ENCODE data around the gene TDG. TPM values are rescaled to one million over a fixed set of nuclear protein-coding genes. Genes with fewer than 3 reads are reported as not detected.

TDG gene
- polyA plus RNA-seq, 2 of the 4 experiments (the other 2 are of a cell fraction): 28.7 to 65.4 TPM

DNA sequence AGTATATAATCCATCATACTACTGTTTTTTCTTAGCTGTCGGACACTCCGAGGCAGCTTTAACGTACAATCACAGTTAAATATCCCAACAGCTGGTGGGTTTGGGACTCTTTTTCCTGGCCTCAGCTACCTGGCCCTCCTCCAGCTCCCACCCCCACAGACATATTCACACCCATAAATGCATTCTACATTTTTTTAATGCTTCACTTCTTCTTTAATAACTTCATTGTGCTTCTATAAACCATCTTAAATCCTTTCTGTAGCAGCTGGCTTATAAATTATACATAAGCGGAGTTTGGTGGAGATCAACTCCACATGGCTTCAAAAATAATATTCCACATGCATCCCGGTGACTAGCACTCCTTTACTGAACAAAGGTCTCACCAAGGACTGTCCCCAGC is 33.3 kb downstream of the TDG start:
- DNase-seq (ENCODE audit: low read depth in 1 of 2, low spot score in 1 of 2): no peak
- TF ChIP-seq RARB (CRISPR knock-in tag; IDR thresholded peaks at IDR 0.05) (no peak), PHF8 (IDR thresholded peaks at IDR 0.05; ENCODE audit: borderline replicate concordance, low read depth) (no peak)
- Histone ChIP-seq H3K4me2 (no peak overlapping the region), H3K9me3 (no peaks in the 10 kb centered on the region), H3K27ac (no peak overlapping the region), H3K4me3 (no peak overlapping the region), H3K4me1 (no peaks in the 10 kb centered on the region)
- ChIA-PET POLR2A (no interaction called here), CTCF (interaction anchor here (0.6 to 2.6 kb wide), 3 partner anchors 16 to 217 kb away, joined by 3 to 10 read pairs (median 3); partner anchors contain the start of gene TXNRD1)
- ATAC-seq: no peak
- no peak for FAIRE-seq
- 77% methylated on average over 5 of the region's 5 CpGs for WGBS (ENCODE audit: missing lambda C conversion rate)

DNA sequence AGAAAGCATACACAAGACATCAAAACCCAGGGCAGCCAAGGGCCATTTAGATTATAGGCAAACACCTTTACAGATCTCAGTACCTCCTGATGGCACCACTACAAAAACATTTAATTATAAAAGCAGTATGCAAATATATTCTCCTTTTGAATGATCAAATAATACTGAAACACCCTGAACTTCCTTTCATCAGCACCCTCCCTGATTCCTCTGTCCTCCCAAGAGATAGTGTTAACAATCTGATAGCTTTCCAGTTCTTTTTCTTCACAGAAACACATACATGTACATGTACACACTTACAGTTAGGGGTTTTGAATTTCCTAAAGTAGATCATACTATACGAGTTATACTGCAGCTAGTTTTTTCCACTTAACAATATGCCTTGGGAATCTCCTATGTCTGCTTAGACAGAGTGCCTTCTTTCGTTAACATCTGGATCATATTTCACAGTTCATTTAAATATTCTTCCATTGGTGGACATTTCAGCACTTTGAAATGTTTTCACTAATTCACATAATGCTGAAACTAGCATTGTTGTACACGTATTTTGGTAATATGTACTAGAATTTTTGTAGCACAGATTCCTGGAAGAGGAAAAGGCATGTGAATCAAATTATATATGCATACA is 35.2 kb downstream of the TDG start:
- Histone ChIP-seq H3K4me3 (no peak overlapping the region), H3K4me2 (no peak overlapping the region), H3K9me3 (no peaks in the 10 kb centered on the region), H3K4me1 (no peaks in the 10 kb centered on the region), H3K27ac (no peak overlapping the region)
- ATAC-seq: no peak
- TF ChIP-seq NFE2L2 (conservative IDR thresholded peaks at IDR 0.05; ENCODE audit: low read length) (no peak), BHLHE40 (IDR thresholded peaks at IDR 0.05; ENCODE audit: low read depth, low read length) (no peak), MAZ (IDR thresholded peaks at IDR 0.05; ENCODE audit: borderline replicate concordance, low read depth, low read length) (no peak), HOXA7 (CRISPR knock-in tag; IDR thresholded peaks at IDR 0.05) (no peak), TP53 (CRISPR knock-in tag; IDR thresholded peaks at IDR 0.05) (no peak), KDM1A (IDR thresholded peaks at IDR 0.05; ENCODE audit: low read depth) (no peak), CHD4 (IDR thresholded peaks at IDR 0.05; ENCODE audit: borderline replicate concordance) (no peak), HEYL (CRISPR knock-in tag; IDR thresholded peaks at IDR 0.05) (no peak), ZSCAN20 (CRISPR knock-in tag; IDR thresholded peaks at IDR 0.05) (no peak), POLR2AphosphoS2 (conservative IDR thresholded peaks at IDR 0.05; ENCODE audit: low read length) (no peak), FOSB (CRISPR knock-in tag; IDR thresholded peaks at IDR 0.05) (no peak)
- TF ChIP-seq, protein P1, sequence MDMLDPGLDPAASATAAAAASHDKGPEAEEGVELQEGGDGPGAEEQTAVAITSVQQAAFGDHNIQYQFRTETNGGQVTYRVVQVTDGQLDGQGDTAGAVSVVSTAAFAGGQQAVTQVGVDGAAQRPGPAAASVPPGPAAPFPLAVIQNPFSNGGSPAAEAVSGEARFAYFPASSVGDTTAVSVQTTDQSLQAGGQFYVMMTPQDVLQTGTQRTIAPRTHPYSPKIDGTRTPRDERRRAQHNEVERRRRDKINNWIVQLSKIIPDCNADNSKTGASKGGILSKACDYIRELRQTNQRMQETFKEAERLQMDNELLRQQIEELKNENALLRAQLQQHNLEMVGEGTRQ (IDR thresholded peaks at IDR 0.05): no peak
- TF ChIP-seq, protein P2, sequence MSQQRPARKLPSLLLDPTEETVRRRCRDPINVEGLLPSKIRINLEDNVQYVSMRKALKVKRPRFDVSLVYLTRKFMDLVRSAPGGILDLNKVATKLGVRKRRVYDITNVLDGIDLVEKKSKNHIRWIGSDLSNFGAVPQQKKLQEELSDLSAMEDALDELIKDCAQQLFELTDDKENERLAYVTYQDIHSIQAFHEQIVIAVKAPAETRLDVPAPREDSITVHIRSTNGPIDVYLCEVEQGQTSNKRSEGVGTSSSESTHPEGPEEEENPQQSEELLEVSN (IDR thresholded peaks at IDR 0.05; ENCODE audit: borderline replicate concordance, low read depth): no peak
- TF ChIP-seq, protein P3, sequence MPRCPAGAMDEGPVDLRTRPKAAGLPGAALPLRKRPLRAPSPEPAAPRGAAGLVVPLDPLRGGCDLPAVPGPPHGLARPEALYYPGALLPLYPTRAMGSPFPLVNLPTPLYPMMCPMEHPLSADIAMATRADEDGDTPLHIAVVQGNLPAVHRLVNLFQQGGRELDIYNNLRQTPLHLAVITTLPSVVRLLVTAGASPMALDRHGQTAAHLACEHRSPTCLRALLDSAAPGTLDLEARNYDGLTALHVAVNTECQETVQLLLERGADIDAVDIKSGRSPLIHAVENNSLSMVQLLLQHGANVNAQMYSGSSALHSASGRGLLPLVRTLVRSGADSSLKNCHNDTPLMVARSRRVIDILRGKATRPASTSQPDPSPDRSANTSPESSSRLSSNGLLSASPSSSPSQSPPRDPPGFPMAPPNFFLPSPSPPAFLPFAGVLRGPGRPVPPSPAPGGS (IDR thresholded peaks at IDR 0.05): no peak
- TF ChIP-seq, protein P4, sequence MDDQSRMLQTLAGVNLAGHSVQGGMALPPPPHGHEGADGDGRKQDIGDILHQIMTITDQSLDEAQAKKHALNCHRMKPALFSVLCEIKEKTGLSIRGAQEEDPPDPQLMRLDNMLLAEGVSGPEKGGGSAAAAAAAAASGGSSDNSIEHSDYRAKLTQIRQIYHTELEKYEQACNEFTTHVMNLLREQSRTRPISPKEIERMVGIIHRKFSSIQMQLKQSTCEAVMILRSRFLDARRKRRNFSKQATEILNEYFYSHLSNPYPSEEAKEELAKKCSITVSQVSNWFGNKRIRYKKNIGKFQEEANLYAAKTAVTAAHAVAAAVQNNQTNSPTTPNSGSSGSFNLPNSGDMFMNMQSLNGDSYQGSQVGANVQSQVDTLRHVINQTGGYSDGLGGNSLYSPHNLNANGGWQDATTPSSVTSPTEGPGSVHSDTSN (IDR thresholded peaks at IDR 0.05): no peak
- 25% methylated on average over 3 of the region's 3 CpGs for WGBS (ENCODE audit: missing lambda C conversion rate)
- no peak for DNase-seq (ENCODE audit: low read depth in 1 of 2, low spot score in 1 of 2)
- CTCF ChIA-PET: interaction anchor here (0.6 to 1.2 kb wide), 2 partner anchors 45 to 415 kb away, joined by 4 to 5 read pairs; no protein-coding TSS in a partner anchor
- POLR2A ChIA-PET: no interaction called here
- no peak for FAIRE-seq

DNA sequence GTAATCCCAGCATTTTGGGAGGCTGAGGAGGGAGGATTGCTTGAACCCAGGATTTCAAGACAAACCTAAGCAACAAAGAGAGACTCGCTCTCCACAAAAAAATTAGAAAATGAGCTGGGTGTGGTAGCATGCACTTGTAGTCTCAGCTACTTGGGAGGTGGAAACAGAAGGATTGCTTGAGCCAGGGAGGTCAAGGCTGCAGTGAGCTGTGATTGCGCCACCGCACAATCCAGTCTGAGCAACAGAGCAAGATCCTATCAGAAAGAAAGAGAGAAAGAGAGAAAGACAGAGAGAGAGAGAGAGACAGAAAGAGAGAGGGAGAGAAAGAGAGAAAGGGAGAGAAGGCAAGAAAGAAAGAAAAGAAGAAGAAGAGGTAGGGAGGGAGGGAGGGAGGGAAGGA is 37.0 kb downstream of the TDG start:
- TF ChIP-seq, protein P5, sequence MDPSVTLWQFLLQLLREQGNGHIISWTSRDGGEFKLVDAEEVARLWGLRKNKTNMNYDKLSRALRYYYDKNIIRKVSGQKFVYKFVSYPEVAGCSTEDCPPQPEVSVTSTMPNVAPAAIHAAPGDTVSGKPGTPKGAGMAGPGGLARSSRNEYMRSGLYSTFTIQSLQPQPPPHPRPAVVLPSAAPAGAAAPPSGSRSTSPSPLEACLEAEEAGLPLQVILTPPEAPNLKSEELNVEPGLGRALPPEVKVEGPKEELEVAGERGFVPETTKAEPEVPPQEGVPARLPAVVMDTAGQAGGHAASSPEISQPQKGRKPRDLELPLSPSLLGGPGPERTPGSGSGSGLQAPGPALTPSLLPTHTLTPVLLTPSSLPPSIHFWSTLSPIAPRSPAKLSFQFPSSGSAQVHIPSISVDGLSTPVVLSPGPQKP (IDR thresholded peaks at IDR 0.05; ENCODE audit: low read depth, low read length): no peak
- no peak for TF ChIP-seq CBX8 (IDR thresholded peaks at IDR 0.05)
- no peak for TF ChIP-seq MAZ (IDR thresholded peaks at IDR 0.05; ENCODE audit: borderline replicate concordance, low read depth, low read length)
- no peak for TF ChIP-seq RNF2 (IDR thresholded peaks at IDR 0.05; ENCODE audit: borderline replicate concordance, low read depth)
- TF ChIP-seq RFX5 (IDR thresholded peaks at IDR 0.05): no peak
- TF ChIP-seq, protein P6, sequence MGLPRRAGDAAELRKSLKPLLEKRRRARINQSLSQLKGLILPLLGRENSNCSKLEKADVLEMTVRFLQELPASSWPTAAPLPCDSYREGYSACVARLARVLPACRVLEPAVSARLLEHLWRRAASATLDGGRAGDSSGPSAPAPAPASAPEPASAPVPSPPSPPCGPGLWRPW (IDR thresholded peaks at IDR 0.05): no peak
- TF ChIP-seq HEYL (CRISPR knock-in tag; IDR thresholded peaks at IDR 0.05): no peak
- TF ChIP-seq PHF8 (IDR thresholded peaks at IDR 0.05; ENCODE audit: borderline replicate concordance, low read depth): no peak
- TF ChIP-seq BHLHE40 (IDR thresholded peaks at IDR 0.05; ENCODE audit: low read depth, low read length): no peak
- TF ChIP-seq KDM1A (IDR thresholded peaks at IDR 0.05; ENCODE audit: low read depth): no peak
- no peak for TF ChIP-seq HOXA7 (CRISPR knock-in tag; IDR thresholded peaks at IDR 0.05)
- TF ChIP-seq, protein P4 (IDR thresholded peaks at IDR 0.05): no peak
- TF ChIP-seq ESRRA (IDR thresholded peaks at IDR 0.05; ENCODE audit: borderline replicate concordance, low read length): no peak
- no peak for TF ChIP-seq POLR2AphosphoS2 (conservative IDR thresholded peaks at IDR 0.05; ENCODE audit: low read length)
- no peak for TF ChIP-seq ZC3H11A (IDR thresholded peaks at IDR 0.05)
- no peak for TF ChIP-seq HOXB13 (CRISPR knock-in tag; IDR thresholded peaks at IDR 0.05; ENCODE audit: low read depth)
- TF ChIP-seq RARB (CRISPR knock-in tag; IDR thresholded peaks at IDR 0.05): no peak
- no peak for TF ChIP-seq POLR2A (IDR thresholded peaks at IDR 0.05; ENCODE audit: low read length)

More for the DNA sequence above, 37.0 kb downstream of the TDG start:
- H3K4me2 ChIP-seq: no peak overlapping the region
- ChIA-PET CTCF (interaction anchor here (0.9 kb wide), 1 partner anchor 18 kb away, joined by 3 read pairs; no protein-coding TSS in a partner anchor), POLR2A (no interaction called here)
- DNase-seq (ENCODE audit: low read depth in 1 of 2, low spot score in 1 of 2) (no peak), FAIRE-seq (no peak), ATAC-seq (no peak)
- H3K4me3 ChIP-seq: no peak overlapping the region
- H3K9me3 ChIP-seq: no peaks in the 10 kb centered on the region
- H3K27ac ChIP-seq: no peak overlapping the region
- 77% methylated on average over 3 of the region's 3 CpGs for WGBS (ENCODE audit: missing lambda C conversion rate)
- peaks cover 14% of the 10 kb centered on the region for H3K4me1 ChIP-seq

Measured in A549 (cell line).